Measurements from ENCODE around the gene CREB3L2.
A peak's percentile ranks its signal among the peaks of the same experiment; 100 is the strongest.
"Not testable (repeated sequence)": the region's sequence is repeated elsewhere in the genome, so short reads cannot be mapped to it uniquely, and the experiment has no call there.

The CREB3L2 gene, protein sequence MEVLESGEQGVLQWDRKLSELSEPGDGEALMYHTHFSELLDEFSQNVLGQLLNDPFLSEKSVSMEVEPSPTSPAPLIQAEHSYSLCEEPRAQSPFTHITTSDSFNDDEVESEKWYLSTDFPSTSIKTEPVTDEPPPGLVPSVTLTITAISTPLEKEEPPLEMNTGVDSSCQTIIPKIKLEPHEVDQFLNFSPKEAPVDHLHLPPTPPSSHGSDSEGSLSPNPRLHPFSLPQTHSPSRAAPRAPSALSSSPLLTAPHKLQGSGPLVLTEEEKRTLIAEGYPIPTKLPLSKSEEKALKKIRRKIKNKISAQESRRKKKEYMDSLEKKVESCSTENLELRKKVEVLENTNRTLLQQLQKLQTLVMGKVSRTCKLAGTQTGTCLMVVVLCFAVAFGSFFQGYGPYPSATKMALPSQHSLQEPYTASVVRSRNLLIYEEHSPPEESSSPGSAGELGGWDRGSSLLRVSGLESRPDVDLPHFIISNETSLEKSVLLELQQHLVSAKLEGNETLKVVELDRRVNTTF

GRCh38 chr7:138001529-138002095 lies at the start of gene CREB3L2:
TSS of gene CREB3L2 (minus strand) at chr7:138002086. CDS start at chr7:138001705, 381 bp downstream.
- DNase-seq = peak; percentile 78

- no peak for DNase-seq
Measured at GRCh38 chr7:138049505-138050116, 47.7 kb upstream of the CREB3L2 start.

- no peak for DNase-seq
Measured at GRCh38 chr7:138047907-138048306, 46.0 kb upstream of the CREB3L2 start.

GRCh38 chr7:138044897-138045296 lies 43.0 kb upstream of the CREB3L2 start:
- no peak for DNase-seq

- not testable (repeated sequence) for DNase-seq
Measured at GRCh38 chr7:138040063-138040462, 38.2 kb upstream of the CREB3L2 start.

GRCh38 chr7:138036135-138036534 lies 34.2 kb upstream of the CREB3L2 start:
- no peak for DNase-seq

GRCh38 chr7:138033241-138033640 lies 31.4 kb upstream of the CREB3L2 start:
- no peak for DNase-seq

DNA sequence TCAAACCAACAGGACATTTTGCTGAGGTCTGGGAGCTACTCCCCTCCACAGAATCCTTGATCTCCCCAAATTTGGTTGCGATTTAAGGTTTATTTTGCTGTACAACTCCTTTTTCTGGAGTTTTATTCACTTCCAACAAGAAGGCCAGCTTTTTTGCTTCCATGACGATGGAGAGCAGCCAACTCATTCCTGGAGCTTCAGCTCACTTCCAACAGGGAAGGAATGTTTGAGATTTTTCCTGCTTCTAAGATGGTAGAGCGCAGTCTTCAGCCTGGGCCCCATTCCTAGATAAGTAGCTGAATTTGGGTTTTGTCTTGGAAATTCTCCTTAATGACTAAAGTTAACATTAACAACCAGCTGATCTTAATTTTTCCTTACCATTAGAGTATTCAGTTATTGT lies 30.9 kb upstream of the CREB3L2 start:
- DNase-seq = no peak

- DNase-seq = no peak
Measured at GRCh38 chr7:138032186-138032585, 30.3 kb upstream of the CREB3L2 start.

GRCh38 chr7:138030679-138031351 lies 28.9 kb upstream of the CREB3L2 start:
- DNase-seq = no peak

DNA sequence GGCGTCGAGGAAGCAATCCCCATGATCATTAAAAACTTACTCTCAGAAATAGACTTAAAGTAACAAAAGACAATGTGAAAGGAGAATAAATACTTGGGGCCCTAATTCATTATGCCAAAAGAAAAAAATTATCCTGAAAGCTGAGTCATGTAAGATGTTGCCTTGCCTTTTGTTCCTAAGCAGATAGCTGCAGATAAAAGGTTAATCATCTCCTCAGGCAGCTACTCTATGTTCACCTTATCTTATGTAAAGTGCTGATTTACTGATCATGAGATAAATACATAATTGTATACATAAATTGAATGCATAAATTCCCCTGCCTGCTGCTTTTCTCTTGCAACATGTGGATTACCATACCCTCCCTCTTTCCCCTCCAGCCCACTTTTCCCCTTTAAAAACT lies 28.1 kb upstream of the CREB3L2 start:
- no peak for DNase-seq

GRCh38 chr7:138029126-138029525 lies 27.2 kb upstream of the CREB3L2 start:
- no peak for DNase-seq

- DNase-seq = no peak
Measured at GRCh38 chr7:138027100-138027499, 25.2 kb upstream of the CREB3L2 start.

DNA sequence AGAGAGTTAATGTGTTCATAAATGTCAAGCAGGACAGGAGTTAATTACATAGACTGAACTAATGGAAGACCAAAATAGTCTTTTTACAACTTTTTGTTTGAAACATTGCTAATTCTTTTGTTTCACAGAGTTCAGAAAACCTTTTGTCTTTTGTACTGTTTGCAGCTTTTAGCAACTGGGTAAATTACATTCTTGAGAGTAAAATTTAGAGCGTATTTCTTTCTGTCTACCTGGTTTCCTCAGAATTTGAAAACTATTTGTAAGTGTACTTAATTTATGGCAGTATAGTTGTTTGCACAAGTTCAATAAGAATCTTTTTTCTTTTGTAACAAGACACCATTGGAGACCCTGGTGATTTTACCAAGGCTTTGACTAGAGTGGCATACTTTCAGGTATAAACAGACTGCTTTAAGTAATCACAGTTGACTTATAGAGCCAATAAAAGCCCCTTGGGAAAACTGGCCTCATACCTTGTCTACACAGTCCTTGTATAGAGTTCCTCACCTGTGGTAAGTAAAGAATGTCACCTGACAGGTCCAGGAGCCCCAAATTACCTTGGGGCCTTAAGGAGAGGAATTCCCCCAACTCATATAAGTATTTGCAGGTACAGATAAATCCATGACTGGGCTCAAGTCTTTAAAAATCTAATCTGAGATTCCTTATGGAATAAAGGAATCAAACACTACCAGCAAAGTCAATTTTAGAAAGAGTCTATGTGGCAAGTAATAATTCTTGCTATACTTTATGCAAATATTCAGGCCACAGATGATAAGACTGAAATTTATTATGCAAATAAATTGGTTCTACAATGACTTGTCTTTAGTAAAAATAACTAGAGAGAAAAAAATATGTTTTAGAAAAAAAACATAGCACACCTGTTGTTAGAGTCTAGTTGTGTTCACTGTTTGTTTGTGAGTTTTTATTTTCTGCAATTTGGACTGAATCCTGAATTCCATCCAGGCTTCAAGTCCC lies 23.6 kb upstream of the CREB3L2 start:
- DNase-seq = no peak

DNA sequence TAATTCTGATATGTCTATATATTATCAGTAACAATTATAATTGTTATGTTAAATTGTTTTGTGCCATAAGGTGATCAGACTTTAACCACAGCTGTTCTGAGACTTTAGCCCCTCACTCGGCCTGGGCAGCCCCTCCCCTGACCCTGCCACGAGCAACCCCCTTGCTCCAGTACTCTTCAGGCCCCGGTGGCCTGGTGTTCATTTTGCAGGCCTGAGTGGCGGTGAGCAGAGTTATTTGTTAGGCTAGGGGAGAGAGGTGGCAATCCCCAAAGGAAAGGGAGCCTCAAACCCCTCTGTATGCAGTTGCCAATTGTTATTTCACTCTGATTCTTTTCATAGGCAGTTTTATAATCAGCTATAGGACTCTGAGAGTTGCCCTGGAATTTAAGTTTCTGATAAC lies 22.9 kb upstream of the CREB3L2 start:
- no peak for DNase-seq

- DNase-seq = no peak
Measured at GRCh38 chr7:138024343-138024691, 22.4 kb upstream of the CREB3L2 start.

DNA sequence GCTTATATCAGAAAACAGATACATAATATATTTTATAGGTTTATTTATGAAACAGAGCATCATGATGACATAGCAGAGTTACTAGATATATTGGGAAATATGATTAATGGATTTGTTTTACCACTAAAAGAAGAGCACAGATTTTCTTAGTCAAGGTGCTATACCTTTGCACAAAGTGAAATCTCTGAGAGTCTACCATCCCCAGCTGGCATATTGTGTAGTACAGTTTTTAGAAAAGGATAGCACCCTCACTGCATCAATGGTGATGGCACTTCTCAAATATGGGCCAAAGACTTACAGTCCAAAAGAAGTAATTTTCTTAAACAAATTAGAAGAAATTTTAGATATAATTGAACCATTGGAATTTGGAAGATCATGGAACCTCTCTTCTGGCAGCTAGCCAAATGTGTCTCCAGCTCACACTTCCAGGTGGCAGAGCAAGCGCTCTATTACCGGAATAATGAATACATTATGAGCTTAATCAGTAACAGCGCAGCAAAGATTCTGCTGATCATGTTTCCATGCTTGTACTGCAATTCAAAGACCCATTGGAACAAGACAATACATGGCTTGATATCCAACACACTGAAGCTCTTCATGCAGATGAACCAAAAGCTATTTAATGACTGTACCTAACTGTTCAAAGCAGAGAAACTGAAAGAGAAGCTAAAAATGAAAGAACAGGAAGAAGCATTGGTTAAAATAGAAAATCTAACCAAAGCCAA lies 21.9 kb upstream of the CREB3L2 start:
- DNase-seq = no peak

DNA sequence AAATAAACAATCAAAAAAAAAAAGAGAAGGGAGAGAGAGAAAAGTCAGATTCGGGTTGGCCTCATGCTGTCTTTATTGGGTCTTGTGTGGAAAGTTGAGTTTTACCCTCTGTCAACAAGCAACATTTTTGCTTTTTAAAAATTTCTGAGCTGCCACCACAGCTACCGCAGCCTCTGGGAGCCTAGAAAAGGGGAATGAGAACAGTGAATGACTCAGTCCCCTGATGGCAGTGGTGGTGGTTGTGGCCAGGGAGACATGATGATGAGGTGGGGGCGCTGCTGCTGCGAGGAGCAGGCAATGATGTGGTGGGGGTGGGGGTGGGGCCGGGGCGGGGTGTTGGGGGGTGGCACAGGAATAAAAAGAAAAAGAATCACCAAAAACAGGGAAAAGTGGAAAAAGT lies 20.0 kb upstream of the CREB3L2 start:
- no peak for DNase-seq

DNA sequence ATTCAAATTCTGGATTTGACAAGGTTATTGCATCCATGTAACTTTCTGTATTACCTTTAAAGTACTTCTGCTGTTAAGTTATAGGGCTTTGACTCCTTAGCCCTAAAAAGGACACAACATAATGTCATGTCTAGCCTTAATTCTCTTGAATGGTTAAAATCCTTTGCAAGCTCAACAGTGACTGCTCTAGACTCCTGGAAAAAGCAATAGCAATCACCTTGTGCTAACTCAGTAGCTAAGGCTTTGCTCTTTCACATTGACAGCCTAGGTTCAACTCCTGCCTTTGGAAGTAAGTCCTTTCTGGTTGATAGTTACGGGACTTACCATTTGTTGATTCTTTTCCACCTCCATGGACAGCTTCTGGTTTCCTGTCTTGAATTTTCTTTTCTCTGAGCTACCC lies 16.1 kb upstream of the CREB3L2 start:
- no peak for DNase-seq

GRCh38 chr7:138015096-138015495 lies 13.2 kb upstream of the CREB3L2 start:
- DNase-seq = no peak

DNA sequence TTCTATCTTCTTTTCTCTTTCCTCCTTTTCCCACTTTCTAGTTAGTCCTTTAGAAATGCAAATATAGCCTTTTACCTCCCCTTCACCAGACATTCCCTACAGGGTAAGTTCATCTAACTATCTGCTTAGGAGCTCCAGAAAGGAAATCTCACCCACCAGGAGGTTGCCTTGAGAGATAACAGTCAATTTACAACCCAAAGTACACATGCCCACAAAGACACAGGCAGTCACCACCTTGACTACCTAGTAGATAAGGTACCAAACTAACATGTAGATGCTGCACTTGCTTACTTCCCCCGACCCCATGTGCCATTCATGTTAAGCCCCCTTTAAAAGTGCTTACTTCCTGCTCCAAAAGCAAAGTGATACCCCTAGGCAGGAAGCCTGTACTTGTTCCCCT lies 12.8 kb upstream of the CREB3L2 start:
- DNase-seq = no peak

GRCh38 chr7:138014201-138014600 lies 12.3 kb upstream of the CREB3L2 start:
- DNase-seq = not testable (repeated sequence)
